8988T (cell line): ENCODE data around the gene KIAA1671.
"Not testable (repeated sequence)": the region's sequence is repeated elsewhere in the genome, so short reads cannot be mapped to it uniquely, and the experiment has no call there.

Experiments
- DNase-seq: peaks from one replicate; pipeline ENCODE4 v3.0.0; 2011

The KIAA1671 gene

GRCh38 chr22:25206998-25207397, 254.5 kb downstream of the KIAA1671 start:
- no peak for DNase-seq

- DNase-seq = no peak
Measured at GRCh38 chr22:25207553-25208157, 255.1 kb downstream of the KIAA1671 start.

GRCh38 chr22:25208328-25208727, 255.8 kb downstream of the KIAA1671 start:
- DNase-seq = no peak

GRCh38 chr22:25208743-25209505, 256.4 kb downstream of the KIAA1671 start:
- no peak for DNase-seq

GRCh38 chr22:25210793-25211192, 258.3 kb downstream of the KIAA1671 start:
- no peak for DNase-seq

- no peak for DNase-seq
Measured at GRCh38 chr22:25212337-25212736, 259.8 kb downstream of the KIAA1671 start.

- no peak for DNase-seq
Measured at GRCh38 chr22:25213221-25213620, 260.7 kb downstream of the KIAA1671 start.

GRCh38 chr22:25216230-25216629, 263.7 kb downstream of the KIAA1671 start:
- DNase-seq = no peak

- DNase-seq = no peak
Measured at GRCh38 chr22:25219211-25219689, 266.7 kb downstream of the KIAA1671 start, which contains the start of gene CRYBB2. Gene CRYBB2 (plus strand): TSS chr22:25219639. CDS start chr22:25221430, 1,791 bp downstream.

- DNase-seq = no peak
Measured at GRCh38 chr22:25219948-25220442, 267.5 kb downstream of the KIAA1671 start.

- DNase-seq = no peak
Measured at GRCh38 chr22:25221790-25222189, 269.3 kb downstream of the KIAA1671 start.

- DNase-seq = no peak
Measured at GRCh38 chr22:25223269-25223850, 270.8 kb downstream of the KIAA1671 start.

GRCh38 chr22:25228822-25229221, 276.3 kb downstream of the KIAA1671 start:
- no peak for DNase-seq

GRCh38 chr22:25230760-25231159, 278.2 kb downstream of the KIAA1671 start:
- not testable (repeated sequence) for DNase-seq

GRCh38 chr22:25232301-25232700, 279.8 kb downstream of the KIAA1671 start:
- no peak for DNase-seq

GRCh38 chr22:25233706-25234105, 281.2 kb downstream of the KIAA1671 start:
- not testable (repeated sequence) for DNase-seq

GRCh38 chr22:25235547-25236290, 283.2 kb downstream of the KIAA1671 start:
- peak; percentile 97 for DNase-seq

- no peak for DNase-seq
Measured at GRCh38 chr22:25236417-25236816, 283.9 kb downstream of the KIAA1671 start.

GRCh38 chr22:25237503-25237902, 285.0 kb downstream of the KIAA1671 start:
- DNase-seq = no peak

GRCh38 chr22:25238058-25238457, 285.5 kb downstream of the KIAA1671 start:
- not testable (repeated sequence) for DNase-seq
